ENCODE measurements around the gene GXYLT1. TPM values are rescaled to one million over a fixed set of nuclear protein-coding genes. Genes with fewer than 3 reads are reported as not detected.
"Not testable (repeated sequence)": the region's sequence is repeated elsewhere in the genome, so short reads cannot be mapped to it uniquely, and the experiment has no call there.

Gene GXYLT1
- total RNA-seq, 1 donor from 2014 or later, result 7.3 TPM

DNA sequence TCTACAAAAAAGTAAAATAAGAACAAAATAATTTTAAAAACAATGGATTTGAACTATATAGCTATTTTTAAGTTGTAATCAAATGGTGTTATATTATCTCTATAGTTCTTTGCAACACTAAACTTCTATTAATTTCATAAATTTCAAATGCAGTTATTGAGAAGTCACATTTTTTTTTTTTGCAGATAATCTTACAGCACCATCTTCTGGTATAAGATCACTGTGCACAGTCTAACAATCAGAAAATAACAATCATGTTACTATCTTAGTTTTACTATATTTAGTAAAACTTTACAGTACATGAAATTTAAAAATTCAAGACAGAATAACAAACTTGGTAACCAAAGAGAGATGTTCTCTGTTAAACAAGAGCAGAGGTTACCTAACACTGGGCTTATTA is 40.6 kb downstream of the GXYLT1 start:
- DNase-seq (ENCODE audit: low spot score in 2 of 2), result no peak
- FAIRE-seq, result peak; percentile 36

GRCh38 chr12:42103155-42103554 is 41.5 kb downstream of the GXYLT1 start:
- no peak for FAIRE-seq
- DNase-seq (ENCODE audit: low spot score in 2 of 2), result no peak

DNA sequence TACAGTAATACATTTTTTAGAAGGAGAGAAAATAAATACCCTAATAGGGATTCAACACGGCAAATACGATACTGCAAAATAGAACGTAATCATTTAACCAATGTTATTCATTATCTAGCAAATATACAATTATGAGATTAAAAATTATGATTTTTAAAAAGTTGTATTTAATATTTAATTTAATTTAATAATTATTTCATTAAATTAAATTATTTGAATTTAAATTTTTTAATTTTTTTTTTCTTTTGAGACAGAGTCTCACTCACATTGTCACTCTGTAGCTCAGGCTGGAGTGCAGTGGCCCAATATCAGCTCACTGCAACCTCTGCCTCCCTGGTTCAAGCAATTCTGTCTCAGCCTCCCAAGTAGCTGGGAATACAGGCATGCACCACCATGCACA is 42.0 kb downstream of the GXYLT1 start:
- peak; percentile 96 for FAIRE-seq

DNA sequence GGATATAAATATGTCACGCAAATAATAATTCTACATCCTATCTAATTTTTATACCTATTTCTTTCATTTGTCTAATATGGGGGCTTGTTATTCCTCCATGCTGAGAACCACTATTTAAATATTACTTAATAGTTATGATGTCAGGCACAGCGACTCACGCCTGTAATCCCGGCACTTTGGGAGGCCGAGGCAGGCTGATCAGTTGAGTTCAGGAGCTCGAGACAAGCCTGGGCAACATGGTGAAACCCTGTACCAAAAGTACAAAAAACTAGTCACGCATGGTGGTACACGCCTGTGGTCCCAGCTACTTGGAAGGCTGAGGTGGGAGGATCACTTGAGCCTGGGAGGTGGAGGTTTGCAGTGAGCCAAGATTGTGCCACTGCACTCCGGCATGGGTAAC is 45.2 kb downstream of the GXYLT1 start:
- DNase-seq (ENCODE audit: low spot score in 2 of 2), result no peak
- no peak for FAIRE-seq

More for the DNA sequence above, 42.0 kb downstream of the GXYLT1 start:
- DNase-seq (ENCODE audit: low spot score in 2 of 2), result no peak

DNA sequence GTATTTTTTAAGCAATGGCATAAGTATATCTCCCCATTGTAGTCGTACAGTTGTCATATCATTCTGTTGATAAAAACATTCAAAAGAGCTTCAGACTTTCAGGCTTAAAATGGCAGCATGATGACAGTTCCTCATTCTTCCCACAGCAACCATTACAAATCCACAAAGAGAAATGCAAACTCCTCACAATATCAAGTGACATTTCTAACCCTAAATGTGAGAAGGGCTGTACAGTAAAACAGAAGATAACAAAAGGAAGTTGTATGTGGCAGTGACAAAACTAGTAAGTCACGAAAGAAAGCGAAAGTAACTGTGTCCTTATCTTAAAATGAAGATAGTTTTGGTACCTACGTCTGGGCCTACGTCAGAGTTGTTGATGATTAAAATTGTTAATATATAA is 46.7 kb downstream of the GXYLT1 start:
- DNase-seq (ENCODE audit: low spot score in 2 of 2), result no peak
- FAIRE-seq, result no peak

- no peak for DNase-seq (ENCODE audit: low spot score in 2 of 2)
- FAIRE-seq, result no peak
Observed at GRCh38 chr12:42094277-42094676, 50.4 kb downstream of the GXYLT1 start.

DNA sequence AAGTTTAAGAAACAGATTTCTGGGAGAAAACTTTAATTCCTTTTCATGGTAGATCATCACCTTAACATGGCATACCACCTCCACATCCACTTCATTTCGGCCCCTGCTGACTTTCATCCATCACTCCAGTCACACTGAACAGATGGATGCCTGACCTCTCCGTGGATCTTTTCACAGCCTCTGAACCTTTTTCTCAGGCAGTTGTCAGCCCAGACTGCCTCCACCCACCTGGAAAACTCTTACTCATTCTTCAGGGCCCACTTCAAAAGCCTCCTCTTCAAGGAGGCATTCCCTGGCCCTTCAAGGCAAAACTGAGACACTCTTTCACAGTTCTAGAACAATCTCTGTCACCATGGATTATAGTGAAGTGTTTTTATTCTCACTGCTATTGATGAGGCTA is 52.9 kb downstream of the GXYLT1 start:
- no peak for DNase-seq (ENCODE audit: low spot score in 2 of 2)
- no peak for FAIRE-seq

DNA sequence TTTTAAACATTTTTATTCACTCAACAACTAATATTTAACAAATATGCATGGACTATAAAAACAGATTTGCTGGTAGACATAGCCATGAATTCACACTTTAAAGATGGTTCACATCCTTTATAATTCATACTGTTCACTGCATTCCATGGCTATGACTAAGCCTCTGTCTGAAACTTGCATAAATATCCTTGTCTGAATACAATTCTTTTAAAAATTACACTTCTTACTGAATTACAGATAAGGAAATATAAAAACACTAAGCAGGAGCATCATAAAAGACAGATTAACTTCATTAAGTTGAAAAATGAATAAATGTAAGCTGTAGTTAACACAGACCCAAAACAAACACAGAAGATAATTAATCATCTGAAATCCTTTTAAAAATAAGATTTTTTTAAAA is 53.8 kb downstream of the GXYLT1 start:
- no peak for FAIRE-seq
- DNase-seq (ENCODE audit: low spot score in 2 of 2), result no peak

DNA sequence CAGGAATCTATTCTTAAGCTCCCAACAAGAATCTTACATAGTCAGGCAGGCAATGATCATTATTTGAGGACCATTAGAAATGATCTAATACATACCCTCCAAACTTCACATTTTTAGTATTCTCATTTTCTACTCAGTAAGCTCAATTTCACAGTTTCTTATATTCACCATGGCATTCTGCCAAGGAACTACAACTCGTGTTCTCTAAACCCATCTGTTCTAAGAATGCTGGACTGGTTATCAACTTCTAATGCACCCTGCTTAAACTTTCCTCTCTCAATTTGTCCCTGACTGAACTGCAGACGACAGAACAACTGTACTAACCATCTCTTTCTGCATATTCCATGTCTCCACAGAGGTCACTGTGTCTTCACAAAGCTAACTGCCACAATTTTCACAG is 58.6 kb downstream of the GXYLT1 start:
- FAIRE-seq (no peak), DNase-seq (ENCODE audit: low spot score in 2 of 2) (no peak)

DNA sequence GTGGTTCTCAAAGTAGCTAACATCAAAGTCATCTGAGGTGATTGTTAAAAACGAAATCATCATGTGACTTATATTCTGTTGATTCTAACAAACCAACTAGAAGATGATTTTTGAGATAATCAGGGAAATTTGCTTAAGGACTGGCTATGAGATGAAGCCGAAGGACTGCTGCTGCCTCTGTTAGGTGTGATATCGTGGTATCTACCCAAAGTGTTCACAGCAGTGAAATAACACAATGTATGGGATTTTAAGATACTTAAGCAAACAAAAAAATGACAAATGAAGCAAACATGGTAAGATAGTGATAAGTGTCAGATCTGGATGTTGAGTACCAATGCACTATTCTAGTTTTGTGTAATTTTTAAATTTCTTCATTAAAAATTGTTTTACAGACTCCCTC is 59.1 kb downstream of the GXYLT1 start:
- FAIRE-seq (no peak), DNase-seq (ENCODE audit: low spot score in 2 of 2) (no peak)

- FAIRE-seq (no peak), DNase-seq (ENCODE audit: low spot score in 2 of 2) (no peak)
Observed at GRCh38 chr12:42084522-42084921, 60.2 kb downstream of the GXYLT1 start.

DNA sequence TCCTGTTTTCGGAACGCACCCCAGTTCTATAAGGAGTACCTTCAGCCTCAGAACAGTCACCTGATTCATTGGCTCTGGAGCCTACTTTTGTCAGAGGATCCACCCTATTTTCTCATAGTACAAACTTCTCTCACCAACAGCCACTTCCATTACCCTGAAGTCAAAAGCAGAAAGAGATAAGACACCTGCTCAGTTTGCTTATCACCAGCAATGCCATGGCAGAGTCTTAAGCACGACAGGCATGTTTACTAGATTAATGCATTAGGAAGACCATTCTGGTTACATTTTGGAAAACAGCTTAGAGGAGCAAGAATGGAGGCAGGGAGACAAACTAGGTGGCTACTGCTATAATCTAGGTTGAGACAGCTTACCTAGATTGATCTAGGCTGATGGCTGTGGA is 67.7 kb downstream of the GXYLT1 start:
- no peak for FAIRE-seq
- DNase-seq (ENCODE audit: low spot score in 2 of 2), result no peak

GRCh38 chr12:42070036-42070435 is 74.6 kb downstream of the GXYLT1 start:
- FAIRE-seq (no peak), DNase-seq (ENCODE audit: low spot score in 2 of 2) (no peak)

GRCh38 chr12:42059127-42059526 is 85.5 kb downstream of the GXYLT1 start:
- no peak for DNase-seq (ENCODE audit: low spot score in 2 of 2)
- FAIRE-seq, result no peak

- no peak for DNase-seq (ENCODE audit: low spot score in 2 of 2)
- FAIRE-seq, result no peak
Observed at GRCh38 chr12:42056130-42056529, 88.5 kb downstream of the GXYLT1 start.

DNA sequence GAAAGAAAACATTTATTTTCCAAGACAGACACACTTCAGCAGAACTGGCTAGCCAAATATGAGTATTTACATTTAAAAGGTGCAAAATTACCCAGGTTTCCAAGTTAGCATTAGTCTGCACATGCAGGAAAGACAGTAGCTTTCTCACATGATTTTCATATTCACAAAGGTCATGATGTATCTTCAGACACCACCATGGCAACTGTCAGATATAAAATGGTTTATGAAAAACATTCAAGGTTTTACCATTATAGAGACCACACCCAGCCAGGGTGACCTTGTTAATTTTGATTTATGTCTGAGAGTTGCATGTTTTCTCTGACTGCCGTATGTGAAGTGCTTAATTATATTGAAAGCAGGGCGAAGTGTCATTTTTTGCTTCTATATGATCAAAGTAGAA is 91.2 kb downstream of the GXYLT1 start:
- no peak for DNase-seq (ENCODE audit: low spot score in 2 of 2)
- no peak for FAIRE-seq

DNA sequence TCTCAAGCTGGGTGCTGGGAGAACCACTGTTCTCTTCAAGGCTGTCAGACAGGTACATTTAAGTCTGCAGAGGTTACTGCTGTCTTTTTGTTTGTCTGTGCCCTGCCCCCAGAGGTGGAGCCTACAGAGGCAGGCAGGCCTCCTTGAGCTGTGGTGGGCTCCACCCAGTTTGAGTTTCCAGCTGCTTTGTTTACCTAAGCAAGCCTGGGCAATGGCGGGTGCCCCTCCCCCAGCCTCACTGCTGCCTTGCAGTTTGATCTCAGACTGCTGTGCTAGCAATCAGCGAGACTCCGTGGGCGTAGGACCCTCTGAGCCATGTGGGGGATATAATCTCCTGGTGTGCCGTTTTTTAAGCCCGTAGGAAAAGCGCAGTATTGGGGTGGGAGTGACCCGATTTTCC is 95.7 kb downstream of the GXYLT1 start:
- not testable (repeated sequence) for DNase-seq (ENCODE audit: low spot score in 2 of 2); FAIRE-seq

DNA sequence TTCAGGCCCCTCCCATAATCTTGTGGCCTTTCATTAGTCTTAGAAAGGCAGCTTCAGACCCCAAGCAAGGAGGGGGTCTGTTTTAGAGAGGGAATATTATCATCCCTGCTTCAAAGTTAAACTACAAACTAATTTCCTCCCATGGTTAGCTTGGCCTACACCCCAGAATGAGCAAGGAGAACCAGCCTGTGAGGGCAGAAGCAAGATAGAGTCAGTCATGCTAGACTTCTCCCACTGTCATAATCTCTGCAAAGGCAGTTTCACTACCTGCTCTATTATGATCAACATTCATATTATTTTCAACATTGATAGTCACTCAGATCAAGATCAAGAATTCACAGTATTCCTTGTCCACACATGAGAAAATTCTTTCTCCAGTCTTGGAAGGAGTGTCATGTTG is 105.1 kb downstream of the GXYLT1 start:
- no peak for FAIRE-seq
- no peak for DNase-seq (ENCODE audit: low spot score in 2 of 2)

- FAIRE-seq (no peak), DNase-seq (ENCODE audit: low spot score in 2 of 2) (no peak)
Observed at GRCh38 chr12:42039176-42039575, 105.5 kb downstream of the GXYLT1 start.

- FAIRE-seq, result no peak
- no peak for DNase-seq (ENCODE audit: low spot score in 2 of 2)
Observed at GRCh38 chr12:42031847-42032564, 112.7 kb downstream of the GXYLT1 start.

Data from frontal cortex (tissue), 4 donors.